NAMALWA (cell line): ENCODE results near the gene ARFIP1.

Source experiments
- DNase-seq: peaks from one replicate; pipeline ENCODE4 v3.0.0-alpha.2; 2015; ENCODE audit warnings: low spot score

ARFIP1 gene

DNA sequence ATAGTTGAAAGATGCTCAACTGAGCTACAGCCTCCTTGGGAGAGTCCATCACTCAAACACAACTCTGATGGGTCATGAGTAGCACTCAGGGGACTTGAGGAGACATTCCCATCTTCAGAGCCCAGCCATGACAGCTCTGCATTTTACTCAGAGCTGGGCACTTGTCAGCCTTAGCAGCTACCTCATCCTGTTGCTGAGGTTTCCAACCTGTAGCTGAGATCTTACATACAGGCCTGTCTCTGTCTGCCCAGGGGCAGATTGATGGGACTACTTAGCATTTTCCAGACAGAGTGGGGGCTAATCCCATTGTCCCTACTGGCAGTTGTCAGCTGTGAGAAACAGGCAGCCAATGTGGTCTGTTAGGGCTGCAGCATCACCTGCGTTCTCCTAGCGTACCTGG, 159.9 kb downstream of the ARFIP1 start:
- no peak for DNase-seq

- no peak for DNase-seq
Measured at GRCh38 chr4:152940461-152940860, 160.7 kb downstream of the ARFIP1 start.

GRCh38 chr4:152941411-152941810, 161.7 kb downstream of the ARFIP1 start:
- DNase-seq: no peak

- no peak for DNase-seq
Measured at GRCh38 chr4:152942346-152942745, 162.6 kb downstream of the ARFIP1 start.

- DNase-seq: no peak
Measured at GRCh38 chr4:152943672-152944071, 163.9 kb downstream of the ARFIP1 start.

DNA sequence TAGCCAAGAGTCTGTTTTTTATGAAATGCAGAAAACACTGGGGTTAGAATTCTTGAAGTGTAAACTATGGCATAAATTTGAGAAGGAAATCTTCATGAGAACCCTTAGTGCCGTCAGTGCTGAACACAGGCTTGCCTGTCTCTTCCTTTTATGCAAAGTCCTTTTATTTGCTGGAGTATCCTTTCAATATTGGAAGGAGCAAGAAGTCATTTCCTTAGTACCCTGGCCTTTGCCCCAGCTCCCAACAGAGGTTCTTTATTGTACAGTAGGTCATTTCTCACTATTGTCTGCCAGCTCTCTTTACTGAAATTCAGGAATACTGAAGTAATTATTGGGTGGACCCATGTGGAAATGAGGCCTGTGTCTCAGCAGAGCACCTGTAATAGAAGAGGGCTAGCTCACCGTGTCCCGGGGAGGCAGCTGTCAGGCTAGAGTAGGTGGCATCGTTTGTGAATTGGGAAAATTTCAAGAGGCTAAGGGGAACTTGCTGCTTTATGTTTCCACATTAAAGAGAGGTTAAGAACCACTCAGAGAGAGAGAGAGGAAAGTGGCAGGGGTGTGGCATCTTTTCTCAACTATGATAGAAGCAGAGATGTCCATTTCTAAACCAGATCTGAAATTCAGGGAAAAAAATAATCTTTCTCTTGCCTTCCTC, 165.0 kb downstream of the ARFIP1 start:
- no peak for DNase-seq

- no peak for DNase-seq
Measured at GRCh38 chr4:152945639-152946038, 165.9 kb downstream of the ARFIP1 start.

DNA sequence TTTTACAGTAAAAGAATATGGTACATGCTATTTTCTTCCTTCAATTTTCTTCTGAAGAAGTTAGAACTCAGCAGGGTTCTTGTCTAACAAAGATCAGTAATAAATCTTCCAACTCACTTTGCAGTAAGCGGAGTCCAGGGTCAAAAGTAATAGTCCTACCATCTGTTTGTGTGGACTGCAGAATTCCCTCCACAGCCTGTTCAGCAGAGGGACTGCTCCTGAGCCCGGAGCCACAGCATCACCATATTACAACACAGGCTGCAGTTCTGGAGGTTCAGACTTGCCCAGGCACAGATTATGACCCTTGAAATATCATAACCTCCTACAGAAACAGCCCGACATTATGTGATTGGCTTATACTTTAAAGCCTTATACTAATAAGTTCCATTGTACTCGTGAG, 166.7 kb downstream of the ARFIP1 start:
- DNase-seq: no peak

GRCh38 chr4:152947311-152947710, 167.6 kb downstream of the ARFIP1 start:
- DNase-seq: no peak

DNA sequence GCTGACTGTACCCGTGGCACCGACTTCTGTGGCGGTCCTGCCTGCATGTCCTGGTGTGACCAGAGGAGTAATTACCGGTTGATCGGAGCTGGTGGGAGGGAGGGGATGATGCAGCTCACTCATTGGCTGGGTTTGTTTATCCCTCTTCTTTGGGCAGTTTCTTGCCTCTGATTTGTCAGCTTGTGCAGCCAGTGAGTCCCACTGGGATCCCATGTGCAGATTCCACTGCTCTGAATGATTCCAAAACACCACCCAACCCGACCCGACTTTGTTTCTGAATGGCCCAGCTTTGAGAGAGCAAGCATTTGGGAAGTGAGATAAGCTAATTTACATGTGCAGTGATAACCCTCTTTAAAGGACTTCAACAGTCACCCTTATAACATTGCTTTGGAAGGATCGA, 170.2 kb downstream of the ARFIP1 start:
- DNase-seq: no peak

DNA sequence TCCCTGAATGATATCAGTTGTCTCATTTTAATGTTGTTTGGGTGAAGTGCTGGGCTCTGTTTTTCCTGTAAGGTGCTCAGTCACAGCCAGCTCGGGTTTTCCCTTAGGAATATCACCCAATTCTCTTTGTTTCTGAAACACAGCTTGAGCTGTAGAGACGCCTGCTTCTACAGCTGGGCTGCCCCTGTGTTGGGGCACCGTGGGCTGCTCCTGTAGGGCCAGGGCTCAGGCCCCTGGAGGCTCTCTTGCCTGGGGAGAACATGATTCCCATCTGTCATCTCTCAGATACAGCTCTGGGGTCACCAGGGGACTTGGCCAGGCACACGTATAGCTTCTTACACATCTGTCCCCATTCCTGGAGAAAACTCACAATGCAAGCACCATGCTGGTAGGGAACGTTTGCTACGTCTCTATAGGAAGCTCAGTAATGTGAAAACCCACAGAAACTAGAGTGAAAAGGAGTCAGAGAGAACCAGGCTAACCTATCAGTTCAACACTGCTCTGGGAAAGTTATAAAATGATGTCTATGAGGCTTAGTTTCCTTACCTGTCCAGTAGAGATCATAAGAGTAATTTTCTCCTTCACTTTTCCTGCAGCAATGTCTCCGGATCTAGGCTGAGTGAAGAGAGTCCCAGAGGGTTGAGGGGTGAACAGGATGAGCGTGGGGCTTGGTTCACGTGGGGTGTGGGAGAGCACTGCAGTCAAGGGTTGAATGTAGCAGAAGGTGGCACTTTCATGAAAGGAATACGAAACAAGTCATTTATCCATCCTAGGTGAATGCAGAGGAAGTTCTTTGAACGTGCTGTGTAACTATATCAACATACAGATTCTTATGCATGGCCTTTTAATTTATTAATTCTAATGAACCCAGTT, 170.9 kb downstream of the ARFIP1 start:
- no peak for DNase-seq

DNA sequence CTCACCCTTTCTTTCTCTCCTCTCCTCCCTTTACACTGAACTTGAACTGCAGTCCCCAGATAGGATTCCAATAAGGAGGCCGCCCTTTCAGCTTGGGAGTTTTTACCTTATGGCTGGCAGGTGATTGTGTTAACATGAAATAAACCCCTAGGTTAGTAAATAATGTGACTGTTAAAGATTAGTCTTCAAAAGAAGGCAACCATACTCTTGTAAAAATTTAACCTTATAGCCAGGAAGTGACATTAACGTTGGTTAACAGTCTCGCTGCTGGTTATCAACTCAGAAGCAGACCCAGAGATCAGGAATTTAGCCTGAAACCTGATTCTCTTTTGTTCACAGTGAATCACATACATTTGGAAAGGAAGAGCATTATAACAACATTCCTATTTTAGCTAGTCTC, 171.6 kb downstream of the ARFIP1 start:
- no peak for DNase-seq

GRCh38 chr4:152953514-152953913, 173.8 kb downstream of the ARFIP1 start:
- DNase-seq: no peak

DNA sequence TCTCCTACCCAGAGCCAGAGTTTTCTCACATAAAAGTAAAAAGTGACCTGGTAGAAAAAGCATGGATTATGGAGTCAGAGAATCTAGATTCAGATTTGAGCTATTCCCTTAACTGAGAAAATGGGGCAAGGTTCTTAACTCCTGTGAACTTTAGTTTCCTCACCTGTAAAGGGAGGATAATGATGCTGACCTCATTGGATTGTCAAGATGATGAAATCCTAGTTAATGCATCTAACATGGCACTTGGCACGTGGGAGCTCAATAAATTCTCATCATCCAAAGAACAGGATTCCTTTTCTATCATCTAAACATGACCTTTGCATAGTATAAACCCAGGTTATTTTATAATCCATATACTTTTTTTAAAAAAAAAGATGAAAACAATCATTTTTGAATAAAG, 175.0 kb downstream of the ARFIP1 start:
- no peak for DNase-seq

GRCh38 chr4:152956147-152956546, 176.4 kb downstream of the ARFIP1 start:
- no peak for DNase-seq

DNA sequence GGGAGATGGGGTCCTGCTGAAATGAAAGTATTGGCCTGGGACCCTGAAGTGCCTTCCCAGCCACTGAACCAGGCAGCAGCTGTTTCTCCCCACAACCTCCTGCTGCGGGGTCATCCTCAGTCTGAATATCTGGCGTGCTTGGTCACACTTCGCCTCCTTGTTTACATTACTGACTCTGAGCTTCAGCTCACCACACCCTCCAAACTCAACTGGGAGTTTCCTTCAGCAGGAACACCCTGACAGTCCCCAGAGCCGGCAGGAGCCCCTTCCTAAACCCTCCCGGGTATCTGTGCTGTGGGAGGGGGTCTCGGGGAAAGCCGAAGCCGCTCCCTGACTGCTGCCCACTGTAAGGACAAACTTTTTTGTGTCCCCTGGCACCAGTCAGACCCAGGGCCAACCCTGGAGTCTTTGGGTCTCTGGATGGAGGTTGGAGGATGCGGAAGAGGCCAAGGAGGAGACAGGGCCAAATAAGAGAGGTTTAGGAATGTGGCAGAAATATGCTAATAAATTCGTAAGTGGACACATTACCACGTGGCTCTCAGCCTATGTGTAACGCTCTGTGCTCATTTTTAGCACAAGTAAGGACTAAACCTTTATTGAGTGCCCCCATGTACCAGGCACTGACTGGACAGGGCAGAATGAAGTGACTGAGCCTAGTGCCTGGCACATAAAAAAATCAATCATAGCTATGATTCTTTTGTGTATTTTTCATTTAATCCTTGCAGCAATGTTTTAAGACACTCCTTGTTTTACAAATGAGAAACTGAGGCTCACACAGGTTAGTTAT, 177.1 kb downstream of the ARFIP1 start:
- DNase-seq: no peak

DNA sequence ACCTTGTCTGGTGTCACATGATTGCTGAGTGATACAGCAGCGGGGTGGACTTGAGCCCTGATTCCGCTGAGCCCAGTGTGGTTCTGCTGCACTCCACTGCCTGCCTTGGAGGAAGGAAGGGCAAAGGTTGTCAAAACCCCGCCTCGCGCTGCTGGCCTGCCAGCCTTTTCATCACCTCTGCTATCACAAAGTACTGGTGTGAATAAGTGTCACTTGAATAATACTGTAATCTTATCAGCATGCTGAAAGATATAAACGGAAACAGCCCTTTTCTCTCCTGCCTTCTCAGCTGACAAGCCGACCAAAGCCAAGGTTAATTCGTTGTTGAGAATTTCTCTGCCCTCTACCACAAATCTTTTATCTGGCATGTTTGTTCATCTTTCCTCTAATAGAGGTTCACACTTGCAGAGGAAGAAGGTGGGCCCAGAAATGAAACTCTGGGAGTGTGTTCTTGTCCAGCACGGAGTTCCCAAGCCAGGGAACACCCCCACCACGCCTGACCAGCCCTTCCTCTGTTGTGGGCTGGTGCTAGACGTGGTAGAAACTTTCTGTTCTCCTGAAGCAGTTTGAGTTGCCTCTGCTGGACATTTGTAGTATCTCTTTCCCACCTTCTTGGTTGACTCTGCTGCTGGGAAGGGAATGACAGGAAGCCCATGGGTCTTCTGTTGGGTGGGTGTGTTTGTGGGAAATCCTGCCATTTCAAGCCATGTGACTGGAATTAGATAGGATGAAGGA, 177.8 kb downstream of the ARFIP1 start:
- DNase-seq: no peak

DNA sequence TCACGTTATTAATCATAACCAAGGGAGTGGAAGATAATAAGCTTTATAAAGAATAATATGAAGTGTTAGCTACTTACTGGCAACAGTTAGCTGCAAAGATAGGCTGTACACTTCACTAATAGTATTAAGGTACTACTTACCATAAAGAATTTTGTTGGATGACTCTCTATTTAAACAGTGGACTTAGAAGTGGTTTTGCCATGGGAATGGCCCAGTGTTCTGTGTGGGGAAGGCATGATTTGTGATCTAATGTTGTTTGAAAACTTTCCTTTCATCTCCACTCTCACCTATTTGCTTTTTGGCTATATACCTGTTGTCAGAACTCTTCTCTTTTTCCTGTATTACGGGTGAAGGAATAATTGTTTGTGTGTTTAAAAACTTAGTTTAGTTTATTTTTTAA, 179.3 kb downstream of the ARFIP1 start:
- DNase-seq: no peak

GRCh38 chr4:152960082-152960481, 180.3 kb downstream of the ARFIP1 start:
- no peak for DNase-seq

DNA sequence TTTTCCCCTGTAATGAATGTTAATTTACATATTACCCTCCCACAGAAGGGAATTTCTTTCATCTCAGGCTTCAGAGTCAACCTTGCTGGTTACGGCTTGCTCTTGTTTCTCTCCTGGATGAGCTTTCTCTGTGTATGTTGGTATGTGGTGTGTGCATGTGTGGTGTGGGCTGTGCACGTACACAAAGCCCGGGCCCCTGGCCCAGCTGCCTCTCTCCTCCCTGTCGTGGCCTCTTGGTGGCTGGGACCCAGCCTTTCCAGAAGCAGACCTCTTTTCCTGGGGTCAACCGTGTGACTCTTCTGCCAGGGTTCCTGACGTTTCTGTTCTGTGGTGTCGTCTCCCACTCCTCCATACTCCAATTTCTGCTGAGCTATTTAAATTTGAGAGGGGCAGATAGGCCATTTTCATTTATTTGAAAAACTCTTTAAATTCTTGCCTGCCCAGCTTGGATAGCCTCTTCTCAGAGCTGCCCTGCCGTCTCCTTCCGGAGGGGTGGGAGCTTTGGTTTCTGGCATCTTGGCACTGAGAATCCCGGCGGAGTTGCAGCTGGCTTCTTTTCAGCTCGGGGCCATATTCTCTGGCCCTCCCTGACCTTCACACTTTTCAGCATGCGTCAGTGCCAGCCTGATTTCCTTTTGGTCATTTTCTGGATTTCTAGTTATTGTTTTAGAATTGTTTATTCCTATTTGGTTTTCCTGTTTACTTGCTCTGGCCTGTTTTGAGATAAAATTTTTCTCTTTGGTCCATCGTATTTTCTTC, 181.4 kb downstream of the ARFIP1 start:
- DNase-seq: no peak

GRCh38 chr4:152961773-152962115, 182.0 kb downstream of the ARFIP1 start:
- DNase-seq: no peak
